Spleen (tissue), 11 donors: ENCODE measurements around the gene TCF7L1. TPM values are rescaled to one million over a fixed set of nuclear protein-coding genes. Genes with fewer than 3 reads are reported as not detected.

Experiments
- DNase-seq: peaks from one replicate; pipeline ENCODE4 v3.0.0-alpha.2; 2020
- H3K27ac ChIP-seq, 8 donors: fragments of 200-600 bp; sonication (generic) in 7 of 8; 1 replicate in 4 of 8; 2 replicates in 4 of 8; pipeline versions ENCODE4 v1.5.0 to v1.8.0; 2016 to 2021; ENCODE audit warnings: inconsistent platforms in 4 of 8, mild to moderate bottlenecking in 4 of 8, moderate library complexity in 1 of 8
- H3K27me3 ChIP-seq, 7 donors: fragments of 200-600 bp; sonication (generic) in 6 of 7; replicated peaks in 1 of 7; 1 replicate in 4 of 7; 2 replicates in 3 of 7; pipeline versions ENCODE4 v1.5.0 to v1.8.0; 2016 to 2021; ENCODE audit warnings: inconsistent platforms in 3 of 7, mild to moderate bottlenecking in 1 of 7
- H3K36me3 ChIP-seq, 6 donors: fragments of 200-600 bp; sonication (generic) in 5 of 6; 1 replicate in 4 of 6; 2 replicates in 2 of 6; pipeline versions ENCODE4 v1.5.0 to v1.8.0; 2016 to 2021; ENCODE audit warnings: inconsistent platforms in 2 of 6
- H3K4me1 ChIP-seq, 6 donors: fragments of 200-600 bp; sonication (generic) in 5 of 6; 1 replicate in 3 of 6; 2 replicates in 3 of 6; pipeline versions ENCODE4 v1.5.0 to v1.8.0; 2016 to 2021; ENCODE audit warnings: inconsistent platforms in 3 of 6
- H3K4me3 ChIP-seq, 8 donors: fragments of 200-600 bp; sonication (generic) in 7 of 8; 1 replicate in 4 of 8; 2 replicates in 4 of 8; pipeline versions ENCODE4 v1.5.0 to v1.8.0; 2016 to 2021; ENCODE audit warnings: inconsistent platforms in 4 of 8, mild to moderate bottlenecking in 4 of 8, moderate library complexity in 2 of 8
- H3K9me3 ChIP-seq, 8 donors: fragments of 200-600 bp; sonication (generic) in 7 of 8; 1 replicate in 4 of 8; 2 replicates in 4 of 8; pipeline versions ENCODE4 v1.5.0 to v1.8.0; 2016 to 2021; ENCODE audit warnings: inconsistent platforms in 4 of 8
- CTCF ChIP-seq, 11 experiments: fragments of 200-600 bp in 7 of 11; fragments of 450-650 bp in 4 of 11; sonication (generic) in 4 of 11; IDR thresholded peaks in 8 of 11; conservative IDR thresholded peaks in 3 of 11; 1 replicate in 7 of 11; 2 replicates in 4 of 11; pipeline versions ENCODE4 v1.4.0 to v1.8.0; 2016 to 2021; ENCODE audit warnings: antibody characterized with exemption in 11 of 11, inconsistent platforms in 4 of 11, mild to moderate bottlenecking in 1 of 11
- POLR2A ChIP-seq, 3 donors: fragments of 450-650 bp; IDR thresholded peaks; one replicate each; pipeline ENCODE4 v1.5.1; 2017; ENCODE audit warnings: antibody characterized with exemption in 3 of 3, mild to moderate bottlenecking in 1 of 3
- POLR2AphosphoS5 ChIP-seq, 3 donors: sonication (generic); formaldehyde crosslinking; IDR thresholded peaks; one replicate each; pipeline ENCODE4 v1.5.1; 2017; ENCODE audit warnings: antibody characterized with exemption in 3 of 3
- WGBS, 5 donors: extraction: QIAGEN DNeasy Blood & Tissue Kit in 3 of 5; methylation state at CpG; one replicate each; pipeline versions ENCODE4 v1.1.5 to v1.1.7; 2013 to 2018; 5-methylcytosine and 5-hydroxymethylcytosine counted together
- intact Hi-C: fragments of 100-400 bp; cut with DNase I; formaldehyde crosslinking; loops from one replicate; pipeline ENCODE4 v1.15.0; 2023; ENCODE audit warnings: low total_unique reads
- polyA plus RNA-seq, 3 donors: library from polyadenylated mRNA; stranded (reverse); fragments of 200-250 nt; gene quantifications; one replicate each; pipeline ENCODE4 v1.2.1, GENCODE V29; 2013
- total RNA-seq, 7 donors: library from RNA; depleted of rRNA in 3 of 7; stranded (reverse); fragments of >200 nt in 3 of 7; fragmentation: NEBNext Ultra II Directional in 4 of 7; extraction: Animal tissue kit (Norgen Biotek cat#: 25700) in 4 of 7; gene quantifications; one replicate each; pipeline versions ENCODE4 v1.1.0 to v1.2.1, GENCODE V29; 2016 to 2021
- donor health status: healthy with polysubstance abuse.
- donor health status: DM: no; HTN: no; CAD: no; lungs with moderate emphysema.
- donor health status: DM: no; HTN: no; CAD: no.
- donor health status: Bipolar disorder and iron deficiency.
- donor health status: healthy.
- donor health status: DM: no; HTN: no; CAD: no.
- donor health status: DM: yes; HTN: yes; CAD: no.

The TCF7L1 gene
- total and polyA plus RNA-seq, 10 donors, result 2.0 to 15.8 (median 6.4) TPM

DNA sequence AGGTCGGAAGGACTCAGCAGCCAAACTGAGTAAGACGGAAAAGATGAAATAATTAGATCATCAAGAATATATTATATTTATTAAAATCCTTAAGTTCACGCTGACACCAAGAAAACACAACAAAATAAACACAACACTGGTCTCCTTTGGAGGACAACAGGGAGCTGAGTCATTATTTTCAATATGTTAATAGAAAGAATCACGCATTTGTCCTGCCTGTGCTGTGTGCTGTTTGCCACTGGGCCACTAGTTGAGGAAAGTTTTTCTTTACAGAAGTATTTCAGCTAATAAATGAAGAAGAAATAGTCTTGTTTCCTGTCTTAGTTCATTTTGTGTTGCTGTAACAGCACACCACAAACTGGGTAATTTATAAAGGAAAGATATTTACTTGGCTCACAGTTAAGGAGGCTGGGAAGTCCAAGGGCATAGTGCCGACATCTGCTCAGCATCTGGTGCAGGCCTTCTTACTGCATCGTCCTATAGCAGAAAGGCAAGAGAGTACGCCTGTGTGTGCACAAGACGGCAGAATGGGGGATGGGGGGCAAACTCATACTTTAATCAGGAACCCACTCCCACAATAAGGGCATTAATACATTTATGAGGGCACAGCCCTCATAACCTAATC, 88.0 kb downstream of the TCF7L1 start:
- no peak for TF ChIP-seq POLR2A (IDR thresholded peaks at IDR 0.05)
- no peak for TF ChIP-seq CTCF (IDR thresholded peaks at IDR 0.05 in 8 of 11, conservative IDR thresholded peaks at IDR 0.05 in 3 of 11)
- no peak for TF ChIP-seq POLR2AphosphoS5 (IDR thresholded peaks at IDR 0.05)
- intact Hi-C loops, result no loop called here
- H3K27ac ChIP-seq, result no peak overlapping the region
- no peaks in the 10 kb centered on the region for H3K4me1 ChIP-seq
- no peaks in the 10 kb centered on the region for H3K36me3 ChIP-seq
- no peaks in the 10 kb centered on the region for H3K9me3 ChIP-seq
- no peak for DNase-seq
- WGBS, 5 donors, result 88 to 96% (median 93%) methylated on average over 8 of the region's 8 CpGs
- H3K4me3 ChIP-seq, result no peak overlapping the region
- peaks cover 0 to 8% (median 0%) of the 10 kb centered on the region in 7 donors for H3K27me3 ChIP-seq

DNA sequence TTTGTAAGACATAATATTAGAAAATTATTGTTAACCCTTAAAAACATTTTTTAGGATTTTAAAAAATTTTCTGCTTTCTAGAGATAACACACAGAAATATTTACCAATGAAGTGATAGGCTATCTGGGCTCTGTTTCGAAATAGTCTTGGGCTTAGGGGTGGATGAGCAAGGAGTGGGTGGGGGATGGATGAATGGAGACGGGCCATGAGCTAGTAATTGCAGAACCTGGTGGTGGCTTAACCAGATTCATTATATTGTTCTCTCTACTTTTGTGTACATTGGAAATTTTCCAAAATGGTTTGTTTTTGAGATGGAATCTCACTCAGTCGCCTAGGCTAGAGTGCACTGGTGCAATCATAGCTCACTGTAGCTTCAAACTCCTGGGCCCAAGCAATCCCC, 89.6 kb downstream of the TCF7L1 start:
- intact Hi-C loops, result no loop called here

GRCh38 chr2:85226783-85227182, 93.6 kb downstream of the TCF7L1 start:
- 90 to 95% (median 92%) methylated on average over 8 of the region's 8 CpGs for WGBS, 5 donors
- H3K4me1 ChIP-seq, result no peaks in the 10 kb centered on the region
- peaks cover 0 to 26% (median 0%) of the 10 kb centered on the region in 7 donors for H3K27me3 ChIP-seq
- no peaks in the 10 kb centered on the region for H3K36me3 ChIP-seq
- TF ChIP-seq POLR2A (IDR thresholded peaks at IDR 0.05) (no peak), POLR2AphosphoS5 (IDR thresholded peaks at IDR 0.05) (no peak), CTCF (IDR thresholded peaks at IDR 0.05 in 8 of 11, conservative IDR thresholded peaks at IDR 0.05 in 3 of 11) (no peak)
- DNase-seq, result no peak
- no peaks in the 10 kb centered on the region for H3K9me3 ChIP-seq
- no peak overlapping the region for H3K27ac ChIP-seq
- H3K4me3 ChIP-seq, result no peak overlapping the region
- intact Hi-C loops, result no loop called here

More for the DNA sequence above, 89.6 kb downstream of the TCF7L1 start:
- DNase-seq, result no peak
- Histone ChIP-seq H3K36me3 (no peaks in the 10 kb centered on the region), H3K4me1 (no peaks in the 10 kb centered on the region), H3K4me3 (no peak overlapping the region), H3K27me3 (peaks cover 0 to 13% (median 0%) of the 10 kb centered on the region in 7 donors), H3K27ac (no peak overlapping the region), H3K9me3 (no peaks in the 10 kb centered on the region)
- 74 to 93% (median 81%) methylated on average over 3 of the region's 3 CpGs for WGBS, 5 donors
- no peak for TF ChIP-seq POLR2AphosphoS5 (IDR thresholded peaks at IDR 0.05)
- TF ChIP-seq POLR2A (IDR thresholded peaks at IDR 0.05), result no peak
- TF ChIP-seq CTCF (IDR thresholded peaks at IDR 0.05 in 8 of 11, conservative IDR thresholded peaks at IDR 0.05 in 3 of 11), result no peak

GRCh38 chr2:85230679-85231467, 97.7 kb downstream of the TCF7L1 start:
- 76 to 84% (median 78%) methylated on average over 10 of the region's 10 CpGs for WGBS, 5 donors
- no peak for TF ChIP-seq POLR2AphosphoS5 (IDR thresholded peaks at IDR 0.05)
- TF ChIP-seq CTCF (IDR thresholded peaks at IDR 0.05 in 8 of 11, conservative IDR thresholded peaks at IDR 0.05 in 3 of 11), result no peak
- no peak for TF ChIP-seq POLR2A (IDR thresholded peaks at IDR 0.05)
- H3K27me3 ChIP-seq, result peaks cover 0 to 26% (median 0%) of the 10 kb centered on the region in 7 donors

More at GRCh38 chr2:85230679-85231467, 97.7 kb downstream of the TCF7L1 start:
- no peaks in the 10 kb centered on the region for H3K36me3 ChIP-seq
- H3K4me3 ChIP-seq, result no peak overlapping the region
- no peaks in the 10 kb centered on the region for H3K9me3 ChIP-seq
- no peak overlapping the region for H3K27ac ChIP-seq
- DNase-seq, result no peak
- no peaks in the 10 kb centered on the region for H3K4me1 ChIP-seq
- intact Hi-C loops, result no loop called here
